ENCODE data around the gene CERS1. TPM values are rescaled to one million over a fixed set of nuclear protein-coding genes. Genes with fewer than 3 reads are reported as not detected.
"Not testable (repeated sequence)": the region's sequence is repeated elsewhere in the genome, so short reads cannot be mapped to it uniquely, and the experiment has no call there.

CERS1 gene
- total and polyA plus RNA-seq, 2 experiments from 2014 or later, result 0.38 to 0.54 TPM

DNA sequence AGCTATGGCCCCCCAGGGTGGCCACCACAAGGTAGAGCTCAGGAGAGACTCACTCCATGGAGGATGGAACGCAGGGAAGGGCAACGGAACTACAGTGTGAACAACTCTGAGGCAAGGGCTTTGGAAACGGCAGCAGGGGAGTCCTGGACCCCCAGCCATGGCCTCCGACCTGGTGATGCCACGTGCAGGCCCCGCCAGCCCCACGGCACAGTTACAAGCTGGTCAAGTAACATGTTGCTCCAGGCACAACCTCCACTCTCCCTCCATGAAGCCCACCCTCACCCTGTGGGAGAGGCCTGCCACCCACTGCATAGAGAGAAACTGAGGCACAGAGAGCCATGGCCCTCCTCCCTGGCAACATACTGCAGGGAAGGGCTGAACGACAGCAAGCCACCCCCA is 9.1 kb upstream of the CERS1 start:
- no peak overlapping the region for H3K9ac ChIP-seq
- no peaks in the 10 kb centered on the region for H4K20me1 ChIP-seq (ENCODE audit: insufficient read depth)
- H3K9me3 ChIP-seq (ENCODE audit: low read depth), result no peaks in the 10 kb centered on the region
- no peaks in the 10 kb centered on the region for H3F3A ChIP-seq (ENCODE audit: insufficient read depth)
- no peaks in the 10 kb centered on the region for H3K36me3 ChIP-seq (ENCODE audit: low read depth)
- no peak overlapping the region for H3K4me2 ChIP-seq (ENCODE audit: unreplicated experiment)
- no peak overlapping the region for H2AFZ ChIP-seq
- TF ChIP-seq EZH2 (IDR thresholded peaks at IDR 0.05; ENCODE audit: insufficient read depth, poor library complexity, severe bottlenecking), result no peak
- no peak for TF ChIP-seq EZH2phosphoT487 (IDR thresholded peaks at IDR 0.05; ENCODE audit: insufficient read depth, low read depth)
- no peaks in the 10 kb centered on the region for H3K4me1 ChIP-seq (ENCODE audit: insufficient read depth)
- WGBS, 2 experiments (ENCODE audit: low coverage in 1 of 2, low lambda C conversion rate in 2 of 2, missing lambda C conversion rate in 2 of 2), result 86 to 91% methylated on average over 6 to 8 of the region's 8 CpGs
- H3K27me3 ChIP-seq (replicated peaks; ENCODE audit: insufficient read depth), result no peaks in the 10 kb centered on the region
- no peak overlapping the region for H3K27ac ChIP-seq
- H3K9me2 ChIP-seq (ENCODE audit: insufficient read depth), result no peaks in the 10 kb centered on the region
- DNase-seq, result no peak
- no peak overlapping the region for H3K4me3 ChIP-seq
- in situ Hi-C loops (cut with MboI), result no loop called here
- H3K79me2 ChIP-seq (ENCODE audit: insufficient read depth), result peaks cover 10% of the 10 kb centered on the region

DNA sequence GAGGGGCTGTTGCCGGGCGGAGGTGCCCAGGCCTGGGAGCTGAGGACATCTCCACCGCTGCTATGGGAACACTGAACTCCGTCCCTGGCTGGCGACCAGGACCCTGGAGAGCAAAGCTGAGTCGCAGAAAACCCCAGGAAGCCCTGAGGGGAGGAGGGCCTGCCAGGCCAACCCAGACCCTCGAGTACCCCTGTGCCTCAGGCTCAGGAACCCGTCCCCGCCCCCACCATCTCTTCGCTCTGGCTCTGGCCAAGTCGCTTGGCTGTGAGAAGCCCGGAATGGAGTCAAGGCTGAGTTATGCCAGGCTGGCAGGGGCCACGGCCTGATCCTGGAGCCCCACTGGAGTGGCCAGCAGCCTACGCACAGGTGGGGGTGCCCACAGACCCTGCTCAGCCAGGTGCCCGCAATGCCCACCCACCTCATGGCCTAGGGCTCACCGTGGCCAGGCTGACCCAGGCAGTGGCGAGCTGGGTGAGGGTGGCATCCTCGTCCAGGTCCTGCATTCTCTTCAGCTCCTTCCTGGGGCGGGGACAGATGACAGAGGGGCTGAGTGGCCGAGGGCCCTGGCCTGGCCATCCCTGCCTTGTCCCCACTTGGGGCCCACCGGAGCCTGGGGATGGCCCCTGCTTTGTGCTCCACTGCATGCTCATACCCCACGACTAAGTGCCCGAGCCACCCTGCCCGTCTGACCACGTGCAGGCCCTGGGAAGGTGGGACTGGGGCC is 8.5 kb upstream of the CERS1 start:
- Histone ChIP-seq H3K79me2 (ENCODE audit: insufficient read depth) (peaks cover 5% of the 10 kb centered on the region; the same call in 1 of the 2 replicates), H3K4me1 (ENCODE audit: insufficient read depth) (no peaks in the 10 kb centered on the region), H3K4me2 (ENCODE audit: unreplicated experiment) (no peak overlapping the region), H3K36me3 (ENCODE audit: low read depth) (no peaks in the 10 kb centered on the region), H3F3A (ENCODE audit: insufficient read depth) (no peaks in the 10 kb centered on the region), H3K27me3 (replicated peaks; ENCODE audit: insufficient read depth) (no peaks in the 10 kb centered on the region), H3K27ac (no peak overlapping the region), H3K9me2 (ENCODE audit: insufficient read depth) (no peaks in the 10 kb centered on the region), H2AFZ (no peak overlapping the region), H4K20me1 (ENCODE audit: insufficient read depth) (no peaks in the 10 kb centered on the region), H3K9ac (no peak overlapping the region), H3K9me3 (ENCODE audit: low read depth) (no peaks in the 10 kb centered on the region), H3K4me3 (no peak overlapping the region)
- WGBS, 2 experiments (ENCODE audit: low coverage in 1 of 2, low lambda C conversion rate in 2 of 2, missing lambda C conversion rate in 2 of 2), result 90 to 91% methylated on average over 25 of the region's 25 CpGs
- TF ChIP-seq EZH2phosphoT487 (IDR thresholded peaks at IDR 0.05; ENCODE audit: insufficient read depth, low read depth) (no peak), EZH2 (IDR thresholded peaks at IDR 0.05; ENCODE audit: insufficient read depth, poor library complexity, severe bottlenecking) (no peak)
- DNase-seq, result no peak
- in situ Hi-C loops (cut with MboI), result no loop called here

DNA sequence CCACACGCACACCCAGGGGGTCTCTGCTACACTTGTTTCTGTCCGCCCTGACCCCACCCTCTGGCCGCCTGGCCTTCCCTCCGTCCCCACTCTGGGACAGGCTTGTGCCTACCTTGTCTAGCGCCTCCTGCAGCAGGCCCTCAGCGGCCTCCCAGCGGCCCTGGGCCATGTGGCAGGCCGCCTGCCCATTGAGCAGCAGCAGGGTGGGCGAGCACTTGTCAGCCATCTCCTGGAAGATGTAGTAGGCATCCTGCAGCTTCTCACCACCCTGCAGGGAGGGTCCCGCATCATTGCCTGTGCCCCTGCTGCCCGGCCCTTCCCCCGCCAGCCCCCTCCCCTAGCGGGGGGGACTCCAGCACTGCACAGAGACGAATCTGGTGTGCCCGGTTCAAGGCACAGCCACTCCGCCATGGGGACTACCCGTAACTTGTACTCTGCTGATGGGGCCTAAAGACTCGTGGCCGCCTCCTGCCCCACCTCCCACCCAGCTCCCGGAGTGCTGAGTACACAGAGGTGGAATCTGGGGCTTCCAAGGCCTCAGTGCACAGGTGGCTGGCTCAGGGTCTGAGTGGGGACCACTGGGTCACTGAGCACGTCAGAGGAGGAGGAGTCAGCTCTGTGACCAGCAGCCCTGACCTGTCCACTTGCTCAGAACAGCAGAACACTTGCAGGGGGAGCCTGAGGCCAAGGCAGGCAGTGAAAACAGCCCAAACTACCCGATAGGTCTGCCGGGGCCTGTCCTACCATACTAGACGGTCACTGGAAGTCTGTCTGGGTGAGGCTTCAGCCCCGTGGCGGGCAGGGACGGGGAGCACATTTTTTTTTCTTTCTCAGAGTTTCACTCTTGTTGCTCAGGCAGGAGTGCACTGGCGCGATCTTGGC is 7.4 kb upstream of the CERS1 start:
- 90 to 92% methylated on average over 29 of the region's 29 CpGs for WGBS, 2 experiments (ENCODE audit: low coverage in 1 of 2, low lambda C conversion rate in 2 of 2, missing lambda C conversion rate in 2 of 2)
- TF ChIP-seq EZH2 (IDR thresholded peaks at IDR 0.05; ENCODE audit: insufficient read depth, poor library complexity, severe bottlenecking), result no peak
- Histone ChIP-seq H3K4me1 (ENCODE audit: insufficient read depth) (no peaks in the 10 kb centered on the region), H3K9ac (no peak overlapping the region), H3K36me3 (ENCODE audit: low read depth) (no peaks in the 10 kb centered on the region), H3K27ac (no peak overlapping the region), H3K4me2 (ENCODE audit: unreplicated experiment) (no peak overlapping the region), H2AFZ (no peak overlapping the region), H3K9me2 (ENCODE audit: insufficient read depth) (no peaks in the 10 kb centered on the region), H3K79me2 (ENCODE audit: insufficient read depth) (no peaks in the 10 kb centered on the region), H3K4me3 (no peak overlapping the region), H4K20me1 (ENCODE audit: insufficient read depth) (no peaks in the 10 kb centered on the region), H3K27me3 (replicated peaks; ENCODE audit: insufficient read depth) (no peaks in the 10 kb centered on the region), H3K9me3 (ENCODE audit: low read depth) (no peaks in the 10 kb centered on the region), H3F3A (ENCODE audit: insufficient read depth) (no peaks in the 10 kb centered on the region)
- no peak for DNase-seq
- in situ Hi-C loops (cut with MboI), result no loop called here

DNA sequence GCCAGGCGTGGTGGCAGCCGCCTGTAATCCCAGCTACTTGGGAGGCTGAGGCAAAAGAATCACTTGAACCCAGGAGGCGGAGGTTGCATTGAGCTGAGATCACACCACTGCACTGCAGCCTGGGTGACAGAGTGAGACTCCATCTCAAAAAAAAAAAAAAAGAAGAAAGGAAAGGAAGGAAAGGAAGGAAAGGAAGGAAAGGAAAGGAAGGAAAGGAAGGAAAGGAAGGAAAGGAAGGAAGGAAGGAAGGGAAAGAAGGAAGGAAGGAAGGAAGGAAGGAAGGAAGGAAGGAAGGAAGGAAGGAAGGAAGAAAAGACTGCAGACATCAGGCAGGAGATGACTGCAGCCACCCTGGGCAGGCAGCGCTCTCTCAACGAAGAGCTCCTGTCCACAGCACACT is 6.6 kb upstream of the CERS1 start:
- not testable (repeated sequence) for H3K36me3 ChIP-seq (ENCODE audit: low read depth)
- 100% methylated on average over 5 of the region's 5 CpGs for WGBS, 2 experiments (ENCODE audit: low coverage in 1 of 2, low lambda C conversion rate in 2 of 2, missing lambda C conversion rate in 2 of 2)

More for the DNA sequence above, 6.6 kb upstream of the CERS1 start:
- H3K27me3 ChIP-seq (replicated peaks; ENCODE audit: insufficient read depth); DNase-seq; H3K4me2 ChIP-seq (ENCODE audit: unreplicated experiment); H3K9ac ChIP-seq; H2AFZ ChIP-seq; H3F3A ChIP-seq (ENCODE audit: insufficient read depth); in situ Hi-C loops (cut with MboI); H3K4me3 ChIP-seq; H3K27ac ChIP-seq; H3K4me1 ChIP-seq (ENCODE audit: insufficient read depth); H3K9me3 ChIP-seq (ENCODE audit: low read depth); H3K79me2 ChIP-seq (ENCODE audit: insufficient read depth); H3K9me2 ChIP-seq (ENCODE audit: insufficient read depth); H4K20me1 ChIP-seq (ENCODE audit: insufficient read depth): not testable (repeated sequence)
